HG03354 (cell line): Measurements from ENCODE around the gene ADAM15.

ENCODE experiments used
- ATAC-seq: cut with Tn5 transposase; IDR thresholded peaks from one replicate; pipeline ENCODE4 v1.9.1; 2021; ENCODE audit warnings: mild to moderate bottlenecking; ENCODE audit not compliant: unreplicated experiment, poor library complexity, severe bottlenecking

Gene ADAM15

DNA sequence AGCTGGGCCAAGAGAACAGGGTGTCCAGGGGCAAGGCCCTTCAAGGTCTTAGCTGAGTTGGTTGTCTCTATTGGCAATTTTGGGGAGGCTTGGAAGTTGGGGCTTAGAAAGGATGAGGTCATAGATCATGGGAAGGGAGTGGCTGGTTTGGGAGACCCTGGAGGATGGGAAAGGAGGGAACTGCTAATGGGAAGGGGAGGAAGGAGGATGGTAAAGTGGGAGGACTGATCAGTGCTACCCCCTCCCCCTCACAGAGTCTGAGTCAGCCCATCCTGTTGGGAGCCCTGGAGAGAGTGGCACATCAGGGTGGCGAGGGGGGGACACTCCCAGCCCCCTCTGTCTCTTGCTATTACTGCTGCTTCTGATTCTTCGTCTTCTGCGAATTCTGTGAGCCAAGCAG, 17.5 kb downstream of the ADAM15 start:
- ATAC-seq, result no peak

DNA sequence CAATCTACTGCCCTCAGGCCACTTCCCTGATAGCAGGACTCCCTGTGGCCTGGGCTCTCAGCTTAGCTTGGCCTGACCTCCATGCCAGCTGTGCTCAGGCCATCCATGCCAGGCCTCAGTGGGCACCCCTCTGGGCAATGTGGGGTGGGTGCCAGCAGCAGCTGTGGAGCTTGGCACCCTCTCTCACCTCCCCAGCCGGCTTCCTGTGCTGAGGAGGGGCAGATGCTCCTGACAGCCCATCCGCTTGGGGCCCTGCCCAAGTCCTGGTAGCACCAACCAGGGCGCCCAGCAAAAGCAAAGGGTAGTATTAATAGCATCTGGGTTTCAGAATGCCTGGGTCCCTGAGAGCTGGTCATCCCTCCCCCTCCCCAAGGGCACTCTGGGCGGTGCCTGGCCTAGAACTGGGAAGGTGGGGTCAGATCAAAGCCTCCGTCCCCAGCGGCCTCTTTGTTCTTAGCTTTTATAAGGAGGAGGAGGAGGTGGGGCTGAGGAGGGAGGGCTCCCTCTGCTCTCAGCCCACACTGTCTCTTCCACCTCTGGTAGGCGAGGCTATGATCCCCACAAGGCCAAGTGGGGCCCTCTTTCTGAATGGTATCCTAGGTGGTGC, 18.5 kb downstream of the ADAM15 start:
- no peak for ATAC-seq

DNA sequence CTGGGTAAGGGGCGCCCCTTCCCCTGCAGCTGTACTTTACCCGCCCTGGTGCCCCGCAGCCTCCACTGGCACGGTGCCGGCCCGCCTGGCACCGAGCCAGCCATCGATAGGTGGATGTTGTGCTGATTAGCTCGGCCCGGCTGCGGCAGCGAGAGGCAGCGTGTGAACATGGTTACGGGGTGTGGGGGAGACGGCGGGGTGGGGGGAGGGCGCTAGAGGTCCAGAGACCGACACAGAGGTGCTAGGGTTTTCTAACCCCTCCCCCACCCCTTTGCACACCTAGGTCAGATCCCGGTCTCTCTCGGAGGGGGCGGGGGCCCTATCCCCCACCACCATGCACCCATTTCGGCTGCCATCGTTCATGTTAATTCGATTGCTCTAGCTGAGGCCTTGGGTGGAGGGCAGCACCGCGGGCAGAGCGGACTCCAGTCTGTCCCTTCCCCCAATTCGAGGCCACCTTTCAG, 19.1 kb downstream of the ADAM15 start:
- ATAC-seq, result no peak

DNA sequence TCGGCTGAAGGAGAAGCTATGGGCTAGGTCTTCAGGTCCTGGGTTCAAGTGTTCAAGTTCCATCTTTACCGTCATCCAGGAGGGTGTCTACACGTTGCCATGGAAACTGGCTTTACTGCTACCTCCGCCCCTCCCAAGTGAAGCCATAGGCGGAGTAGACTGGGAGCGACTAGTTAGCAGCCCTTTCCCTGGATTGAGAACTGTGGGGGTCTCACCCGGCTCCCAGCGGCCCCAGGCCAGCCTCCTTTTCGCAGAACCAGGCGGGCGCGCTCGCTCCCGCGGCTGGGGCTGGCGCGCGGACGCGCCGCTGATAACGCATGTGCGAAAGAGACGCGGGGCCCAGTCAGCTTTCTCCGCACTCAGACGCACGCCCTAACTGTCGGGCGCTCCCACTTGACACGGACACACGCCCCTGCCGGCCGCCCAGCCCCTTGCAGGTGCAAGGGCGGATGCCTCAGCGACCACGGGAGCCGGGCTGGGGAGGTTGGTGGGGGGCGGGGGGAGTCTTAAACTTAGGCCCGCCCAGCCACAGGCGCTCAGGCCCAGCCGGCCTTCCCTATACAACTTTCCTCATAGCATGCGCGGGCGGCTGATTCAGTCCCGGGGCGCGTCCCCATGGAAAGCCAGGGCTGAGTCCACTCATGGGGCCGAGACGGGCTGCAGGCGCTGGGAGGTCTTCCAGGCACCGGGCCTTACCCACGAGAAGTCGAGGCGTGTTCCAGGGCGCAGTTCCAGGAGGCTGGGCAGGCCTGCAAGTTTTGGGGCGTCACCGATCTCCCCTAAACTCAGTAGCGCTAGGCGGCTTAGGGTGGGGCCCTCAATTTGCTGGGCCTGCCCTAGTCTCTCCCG, 19.8 kb downstream of the ADAM15 start:
- ATAC-seq, result peak; percentile 82

DNA sequence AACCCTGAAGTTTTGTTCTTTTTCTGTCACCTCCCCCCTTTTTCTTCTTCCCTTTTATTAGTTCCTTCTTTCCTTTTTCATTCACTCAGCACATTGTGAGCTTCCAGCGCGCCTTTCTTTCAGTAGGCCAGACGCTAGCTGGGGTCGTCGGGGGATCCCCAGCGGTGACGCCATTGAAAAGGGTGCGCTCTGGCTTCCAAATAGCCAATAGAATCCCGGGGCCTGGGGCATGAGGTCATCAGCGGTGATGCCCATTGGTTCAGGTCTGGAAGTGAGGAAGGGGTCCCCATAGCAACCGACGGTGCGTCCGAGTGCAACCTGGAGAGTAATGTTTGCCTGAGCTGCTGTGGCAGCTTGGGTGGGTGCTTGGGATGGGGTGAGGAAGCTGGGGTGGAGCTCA, 20.6 kb downstream of the ADAM15 start:
- no peak for ATAC-seq

DNA sequence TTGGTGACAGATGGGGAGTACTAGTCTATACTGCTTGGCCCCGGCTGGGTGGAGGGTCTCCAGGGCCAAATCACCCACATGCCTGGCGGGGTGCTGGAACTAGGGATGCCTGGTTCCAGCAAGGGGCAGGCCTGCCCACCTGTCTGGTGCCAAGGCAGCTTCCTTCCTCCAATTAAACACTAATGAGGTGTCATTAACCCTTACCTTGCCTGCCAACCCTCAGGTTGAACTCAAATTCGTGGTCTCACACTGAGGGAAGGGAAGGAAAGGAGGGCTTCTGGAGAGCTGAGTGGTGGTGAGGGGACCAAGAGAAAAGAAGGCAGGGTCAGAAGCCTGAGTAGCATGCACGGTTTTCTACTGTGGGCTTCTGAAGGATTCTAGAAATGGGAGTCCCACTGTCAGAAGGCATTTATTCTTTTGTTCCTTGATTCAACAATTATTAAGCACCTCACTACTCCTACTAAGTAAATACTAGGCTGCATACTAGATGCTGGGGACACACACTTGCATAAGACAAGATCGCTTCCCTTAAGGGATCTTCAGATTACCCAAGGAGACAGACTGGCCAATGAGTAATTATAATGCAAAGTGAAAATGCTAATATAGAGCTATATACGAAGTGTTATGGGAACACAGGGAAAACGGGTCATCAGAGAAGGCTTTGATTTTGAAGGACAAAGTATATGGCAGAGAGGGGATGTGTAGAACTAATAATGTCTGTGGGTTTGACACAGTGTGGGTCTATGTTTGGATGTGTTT, 21.6 kb downstream of the ADAM15 start:
- ATAC-seq, result no peak

DNA sequence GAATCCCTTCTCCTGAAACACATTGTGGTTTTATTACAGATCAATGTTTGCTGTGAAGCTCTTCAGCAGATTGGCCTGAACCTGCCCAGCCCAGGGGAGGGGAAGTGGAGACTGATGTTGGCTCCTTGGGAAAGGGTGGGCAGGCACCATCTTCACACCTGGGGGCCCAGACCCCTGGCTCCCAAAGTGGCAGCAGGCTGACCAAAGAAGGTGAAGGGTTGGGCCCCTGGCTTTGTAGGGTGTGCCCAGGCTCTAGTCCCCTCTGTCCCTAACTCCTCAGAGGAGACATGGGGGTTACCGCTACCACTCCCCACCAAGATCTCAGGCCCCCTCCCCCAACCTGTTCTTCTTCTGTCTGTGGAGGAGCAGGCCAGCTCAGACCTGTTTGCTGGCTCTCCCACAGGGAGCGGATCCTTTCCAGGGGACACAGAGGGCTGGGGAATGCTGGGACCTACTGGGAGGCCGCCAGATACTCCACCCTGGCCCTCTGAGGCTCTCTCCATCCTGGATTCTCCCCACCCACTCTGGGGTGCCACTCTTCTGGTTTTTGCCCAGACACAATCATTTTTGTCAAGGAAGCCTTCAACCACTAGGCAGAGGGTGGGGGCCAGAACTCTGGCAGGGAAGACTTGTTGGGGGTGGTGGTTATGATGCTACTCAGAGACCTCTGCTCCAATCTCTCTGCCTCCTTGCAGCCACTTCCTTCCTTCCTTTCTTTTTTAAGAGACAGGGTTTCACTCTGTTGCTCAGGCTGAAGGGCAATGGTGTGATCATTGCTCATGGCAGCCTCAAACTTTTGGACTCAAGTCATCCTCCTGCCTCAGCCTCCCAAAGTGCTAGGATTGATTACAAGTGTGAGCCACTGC, 22.5 kb downstream of the ADAM15 start:
- ATAC-seq, result no peak

DNA sequence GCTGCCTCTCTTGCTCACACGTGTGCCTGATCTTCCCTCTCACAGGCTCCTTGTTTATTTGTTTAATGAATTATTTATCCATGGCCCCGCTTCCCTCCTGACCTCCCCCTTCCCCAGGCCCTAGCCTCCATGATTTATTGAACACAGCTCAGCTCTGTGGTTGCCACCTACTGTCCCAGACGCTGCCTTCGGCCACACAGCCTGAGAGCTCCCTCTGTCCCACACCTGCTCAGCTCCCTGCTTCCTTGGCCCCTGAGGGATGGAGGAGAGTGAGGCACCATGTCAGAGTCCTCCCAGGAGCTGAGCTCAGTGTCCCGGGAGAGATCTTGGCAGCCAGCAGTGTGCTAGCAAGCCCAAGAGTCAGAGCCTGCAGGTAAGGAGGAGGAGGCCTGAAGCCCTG, 24.4 kb downstream of the ADAM15 start:
- ATAC-seq, result no peak

DNA sequence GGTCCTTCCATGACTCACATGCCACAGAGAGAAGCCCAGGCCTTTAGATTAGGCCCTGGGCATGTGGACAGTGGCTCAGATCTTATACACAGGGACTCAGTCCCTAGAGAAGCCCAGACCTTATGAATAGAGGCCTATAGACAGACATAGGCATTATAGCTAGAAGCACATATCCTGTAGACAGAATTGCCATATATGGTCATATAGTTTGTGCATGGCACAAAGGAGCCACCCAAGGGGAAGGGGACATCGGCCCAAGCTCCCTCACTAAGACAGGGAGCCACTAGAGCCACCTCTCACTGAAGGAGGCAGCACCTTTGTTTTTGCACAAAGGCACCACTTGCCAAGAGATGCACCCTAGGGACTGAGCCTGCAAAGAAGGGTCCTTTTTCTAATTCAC, 25.3 kb downstream of the ADAM15 start:
- ATAC-seq, result no peak

DNA sequence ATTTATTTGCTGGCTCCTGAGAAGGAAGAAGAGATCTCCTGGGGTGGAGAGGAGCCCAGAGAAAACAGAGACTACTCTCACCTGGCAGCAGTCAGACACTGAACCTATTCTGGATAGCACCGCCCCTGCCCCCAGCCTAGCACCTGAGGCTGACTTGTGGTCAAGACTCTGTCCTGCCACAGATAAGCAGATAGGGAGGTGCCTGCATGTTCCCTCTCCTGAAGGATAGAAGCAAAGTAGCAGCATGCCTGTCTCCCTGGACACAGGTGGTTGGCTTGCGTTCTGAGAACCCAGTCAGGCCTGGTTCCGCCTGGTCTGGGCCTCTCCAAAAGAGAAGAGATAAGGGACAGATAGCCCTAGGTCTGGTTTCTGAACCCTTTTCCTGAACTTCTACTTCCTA, 26.2 kb downstream of the ADAM15 start:
- ATAC-seq, result no peak

DNA sequence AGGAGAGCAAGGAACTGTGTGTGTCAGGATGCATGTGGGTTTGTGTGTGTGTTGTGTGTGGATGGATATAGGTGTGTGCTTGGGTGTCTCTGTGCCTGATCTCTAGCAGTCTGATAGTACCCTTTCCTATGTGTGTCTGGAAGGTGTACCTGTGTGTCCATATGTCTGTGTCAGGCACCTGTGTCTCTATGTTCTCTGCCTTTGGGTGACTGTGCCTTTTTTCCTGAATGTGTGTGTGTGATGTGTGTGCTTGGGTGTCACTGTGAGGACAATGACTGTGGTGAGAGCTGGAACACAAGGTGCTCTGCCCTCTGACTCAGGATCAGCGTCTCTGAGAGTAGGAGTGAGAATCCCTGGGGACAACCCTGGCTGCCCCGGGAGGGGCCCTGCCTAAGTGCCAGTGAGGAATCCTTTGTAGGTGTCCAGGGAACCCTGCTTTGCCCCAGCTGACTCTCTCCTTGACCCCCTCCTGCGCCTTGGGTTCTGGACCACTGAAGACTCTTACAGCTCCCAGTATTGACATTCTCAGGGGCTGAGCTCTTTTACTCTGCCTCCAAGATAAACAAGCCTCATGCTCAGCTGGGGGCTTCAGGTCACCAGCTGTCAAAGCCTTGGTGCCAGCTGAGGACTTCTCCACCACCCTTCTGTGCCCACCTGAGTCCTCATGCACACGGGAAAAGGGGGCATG, 26.8 kb downstream of the ADAM15 start:
- no peak for ATAC-seq

DNA sequence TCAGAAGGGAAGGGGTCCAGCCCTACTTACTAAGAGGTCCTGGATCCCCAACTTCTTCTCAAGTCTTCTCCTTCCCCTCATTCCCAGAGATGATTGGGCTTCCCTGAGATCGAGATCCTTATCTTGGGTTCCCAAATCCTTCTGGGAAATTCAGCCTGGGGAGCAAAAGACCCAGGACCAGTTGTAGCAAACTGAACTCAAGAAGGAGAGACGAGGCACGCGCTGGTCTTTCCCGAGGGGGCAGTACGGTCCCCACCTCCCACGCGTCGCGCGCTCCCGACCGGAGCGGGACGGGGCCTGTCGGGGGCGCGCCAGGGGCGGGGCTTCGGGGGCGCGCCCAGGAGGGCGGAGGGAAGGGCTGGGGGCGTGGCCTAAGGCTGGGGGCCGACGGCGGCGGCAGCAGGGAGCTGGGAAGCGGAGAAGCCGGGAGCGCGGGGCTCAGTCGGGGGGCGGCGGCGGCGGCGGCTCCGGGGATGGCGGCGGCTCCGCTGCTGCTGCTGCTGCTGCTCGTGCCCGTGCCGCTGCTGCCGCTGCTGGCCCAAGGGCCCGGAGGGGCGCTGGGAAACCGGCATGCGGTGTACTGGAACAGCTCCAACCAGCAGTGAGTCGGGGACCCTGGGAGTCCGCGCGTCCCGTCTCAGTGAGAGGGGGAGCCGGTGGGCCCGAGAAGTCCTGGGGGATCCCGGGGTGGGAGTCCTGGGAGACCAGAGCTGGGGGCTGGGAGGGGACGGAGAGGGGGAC, 27.5 kb downstream of the ADAM15 start, which contains the start of gene EFNA3:
Gene EFNA3 (plus strand): TSS at position 369 of the 741 bp plus-strand sequence. CDS start 105 bp downstream, at position 474.
- ATAC-seq, result no peak

DNA sequence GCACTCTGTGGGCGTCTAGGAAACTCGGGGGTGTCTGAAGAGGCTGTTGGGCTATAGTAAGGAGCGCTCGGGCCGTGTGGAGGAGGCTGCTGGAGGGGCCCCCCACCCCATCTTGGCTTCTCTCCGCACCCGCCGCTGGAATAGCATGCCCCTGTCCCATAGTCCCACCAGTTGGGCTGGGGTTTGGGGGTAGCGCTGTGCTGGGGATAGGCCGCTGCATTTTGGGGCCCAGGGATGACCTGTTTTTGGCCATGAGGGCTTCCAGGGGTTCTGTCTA, 28.0 kb downstream of the ADAM15 start:
- no peak for ATAC-seq

DNA sequence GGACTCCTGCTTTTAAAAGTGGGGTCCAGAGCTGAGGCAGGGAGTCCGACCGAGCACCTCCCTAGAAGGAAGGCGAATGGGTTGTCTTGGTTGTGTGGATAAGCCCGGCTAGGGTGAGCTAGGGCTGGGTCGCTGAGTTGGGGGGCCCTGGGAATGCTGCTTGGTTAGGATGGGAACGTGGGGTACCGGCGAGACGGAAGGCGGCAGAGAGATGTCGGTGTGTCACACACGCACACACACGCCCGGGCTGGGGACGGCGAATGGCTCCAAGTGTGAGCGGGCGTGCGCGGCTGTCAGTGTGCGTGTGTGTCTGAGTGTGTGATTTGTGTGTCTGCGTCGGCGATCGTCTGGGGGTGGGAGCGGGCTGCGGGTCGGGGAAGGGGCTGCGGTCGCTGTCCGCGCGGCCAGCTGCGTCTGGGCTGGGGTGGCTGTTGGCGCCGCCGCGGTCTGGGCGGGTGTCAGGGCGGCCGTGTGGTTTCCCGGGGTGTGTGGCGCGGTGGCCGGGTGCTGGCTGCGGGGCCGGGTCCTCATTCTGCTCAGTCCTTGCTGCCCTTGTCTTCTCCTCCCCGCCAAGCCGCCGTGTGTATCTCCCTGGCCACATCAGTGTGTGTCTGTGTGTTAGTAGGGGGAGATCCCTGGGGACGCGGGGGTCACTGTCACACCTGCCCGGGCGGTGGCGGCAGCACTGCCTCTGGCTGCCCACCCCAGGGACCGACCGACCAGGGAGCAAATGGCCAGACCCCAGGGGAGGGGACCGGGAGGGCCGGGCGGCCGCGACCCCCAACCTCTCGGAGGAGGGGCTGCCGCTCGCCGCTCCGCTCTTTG, 28.6 kb downstream of the ADAM15 start:
- no peak for ATAC-seq

DNA sequence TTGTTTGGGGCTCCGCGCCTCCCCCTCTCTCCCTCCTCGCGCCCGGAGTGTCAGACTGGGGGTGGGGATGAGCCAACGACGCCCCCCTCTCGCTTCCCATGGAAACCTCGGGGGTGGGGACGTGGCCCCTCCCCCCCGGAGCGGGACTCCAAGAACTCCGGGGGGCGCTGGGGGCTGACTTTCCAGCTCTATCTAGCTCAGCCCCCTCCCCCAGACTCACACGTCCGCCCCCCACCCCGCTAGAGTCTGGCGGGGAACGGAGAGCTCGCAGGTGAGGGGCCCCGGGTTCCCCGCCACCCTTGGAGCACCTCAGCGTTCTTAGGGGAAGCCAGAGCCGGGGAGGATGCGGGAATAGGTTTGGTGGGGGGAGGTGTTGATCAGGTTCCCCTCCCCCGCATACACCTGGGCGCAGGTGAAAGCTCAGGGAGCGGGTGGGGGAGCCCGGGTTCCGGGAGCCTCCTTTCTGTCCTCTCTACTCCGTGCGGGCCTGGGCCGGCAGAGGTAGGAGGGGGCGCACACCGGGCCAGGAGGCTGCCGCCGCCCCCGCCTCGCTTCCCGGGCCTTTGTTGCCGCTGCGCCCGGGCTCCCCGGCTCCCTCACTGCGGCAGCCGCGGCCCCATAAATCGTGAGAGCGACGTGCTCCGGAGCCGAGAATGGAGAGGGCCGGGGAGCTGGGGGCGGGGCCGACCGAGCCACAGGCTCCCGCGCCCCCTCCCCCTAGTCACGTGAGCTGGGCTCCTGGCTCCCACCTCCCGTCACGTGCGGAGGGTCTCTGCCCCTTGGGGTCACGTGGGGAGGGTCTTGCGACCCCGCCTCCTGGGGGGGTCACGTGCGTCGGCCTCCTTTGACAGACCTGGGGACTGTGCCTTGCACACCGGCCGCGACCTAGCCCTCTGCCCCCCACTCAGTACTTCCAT, 29.5 kb downstream of the ADAM15 start:
- no peak for ATAC-seq

DNA sequence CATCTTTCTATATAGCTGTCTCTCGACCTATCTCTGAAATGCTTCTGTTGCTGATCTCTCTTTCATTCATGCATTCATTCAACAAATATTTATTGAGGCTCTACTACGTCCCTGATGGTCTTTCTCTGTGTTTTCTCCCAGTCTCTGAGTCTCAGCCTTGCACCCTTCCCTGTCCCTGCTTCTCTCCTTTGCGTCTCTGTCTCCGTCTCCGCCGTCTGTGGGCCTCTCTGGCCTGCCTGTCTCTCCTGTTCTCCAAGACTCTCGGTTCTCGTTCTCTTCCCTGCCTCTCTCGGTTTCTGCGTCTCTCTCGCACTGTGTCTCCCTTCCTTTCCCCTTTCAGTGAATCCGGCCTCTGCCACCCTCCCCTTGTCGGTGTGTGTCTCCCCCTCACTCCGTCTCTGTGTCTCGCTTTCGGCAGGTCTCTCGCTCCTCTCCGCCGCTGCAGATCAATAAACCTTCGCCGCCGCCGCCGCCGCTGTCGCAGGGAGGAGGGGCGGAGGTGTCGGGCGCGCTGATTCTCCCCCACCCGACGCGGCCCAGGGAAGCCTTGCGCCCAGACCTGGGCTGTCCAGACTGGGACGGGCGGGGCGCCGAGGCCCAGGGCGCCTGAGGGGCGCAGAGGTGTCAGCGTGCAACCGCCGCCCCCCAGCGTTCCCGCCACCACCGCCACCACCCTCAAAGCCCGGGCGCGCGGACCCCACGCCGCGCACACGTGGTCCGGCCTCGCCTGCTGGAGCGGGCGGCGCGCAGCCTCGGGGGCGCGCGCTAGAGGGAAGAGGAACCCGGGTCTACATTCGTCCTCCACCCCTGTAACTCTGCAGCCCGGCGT, 30.6 kb downstream of the ADAM15 start:
- no peak for ATAC-seq
